ENCODE data around the gene LAMC3.
A peak's percentile ranks its signal among the peaks of the same experiment; 100 is the strongest.

LAMC3 gene

GRCh38 chr9:130979591-130980385 lies 29.2 kb upstream of the LAMC3 start:
- DNase-seq, result no peak

GRCh38 chr9:130980526-130980925 lies 28.4 kb upstream of the LAMC3 start:
- DNase-seq, result no peak

DNA sequence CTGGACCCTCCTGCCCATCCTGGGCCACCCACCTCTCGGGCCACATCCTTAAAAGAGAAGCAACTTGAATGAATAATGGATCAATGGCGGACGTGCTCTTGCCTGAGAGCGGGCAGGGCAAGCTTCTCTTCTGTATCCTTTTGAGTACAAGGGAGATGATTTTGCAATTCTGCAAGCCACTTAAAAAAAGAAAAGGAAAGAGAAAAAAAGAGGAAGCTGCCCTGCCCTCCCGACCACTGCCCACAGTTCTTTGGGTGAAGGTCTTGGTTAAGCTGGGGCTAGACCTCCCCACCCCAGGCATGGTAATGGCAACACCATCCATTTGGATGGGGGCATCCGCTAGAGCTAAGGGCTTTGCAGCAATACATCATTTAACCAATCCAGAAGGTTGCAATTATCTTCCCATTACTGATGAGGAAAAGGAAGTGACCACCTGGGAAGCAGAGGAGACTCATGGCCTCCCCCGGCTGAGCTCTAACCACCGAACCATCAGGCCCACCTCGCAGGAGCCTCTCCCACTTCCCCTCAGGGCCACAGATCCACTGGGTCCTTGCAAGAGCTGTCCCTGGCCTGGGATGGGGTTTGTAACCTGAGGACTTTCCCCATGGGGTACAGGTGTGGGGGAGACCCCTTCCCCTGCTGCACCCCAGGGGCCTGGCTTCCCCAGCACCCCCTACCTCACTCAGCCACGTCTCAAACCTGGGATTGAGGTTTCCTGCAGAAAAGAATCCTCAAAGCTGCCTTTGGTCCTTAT lies 27.8 kb upstream of the LAMC3 start:
- DNase-seq, result peak; percentile 79

DNA sequence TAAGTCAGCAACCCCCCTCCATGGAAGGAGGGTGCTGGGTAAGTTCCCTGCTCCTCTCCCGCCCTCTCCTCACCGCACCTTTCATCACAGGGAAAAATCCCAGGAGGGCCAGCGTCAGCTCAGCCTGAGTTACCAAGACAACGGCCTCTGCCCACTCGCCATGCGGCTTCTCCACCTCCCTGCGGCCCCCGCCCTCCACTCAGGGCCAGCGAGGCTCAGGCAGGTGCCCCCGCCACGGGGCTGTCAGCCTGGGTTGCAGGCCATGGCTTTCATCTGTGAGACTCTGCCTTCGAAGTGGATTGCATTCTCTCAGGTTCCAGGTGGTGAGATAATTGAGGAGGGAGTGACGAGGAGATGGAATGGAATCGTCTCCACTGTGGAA lies 27.2 kb upstream of the LAMC3 start:
- DNase-seq, result peak; percentile 75

- DNase-seq, result no peak
These were observed 26.2 kb upstream of the LAMC3 start for GRCh38 chr9:130982636-130983358.

DNA sequence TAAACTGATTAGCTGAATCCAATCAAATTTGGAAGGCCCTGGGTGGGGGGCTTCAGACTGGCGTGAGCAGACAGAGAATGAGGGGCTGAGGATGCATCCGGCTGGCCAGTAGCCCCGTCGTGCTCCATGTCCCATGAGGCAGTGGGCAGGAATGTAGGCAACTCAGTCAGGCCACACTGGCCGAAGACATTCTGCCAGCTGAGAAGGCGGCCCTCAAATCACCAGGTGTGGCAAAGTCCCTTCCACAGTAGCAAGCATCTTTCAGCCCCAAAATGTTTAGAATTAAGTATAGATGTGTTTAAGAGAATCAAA lies 25.7 kb upstream of the LAMC3 start:
- no peak for DNase-seq

DNA sequence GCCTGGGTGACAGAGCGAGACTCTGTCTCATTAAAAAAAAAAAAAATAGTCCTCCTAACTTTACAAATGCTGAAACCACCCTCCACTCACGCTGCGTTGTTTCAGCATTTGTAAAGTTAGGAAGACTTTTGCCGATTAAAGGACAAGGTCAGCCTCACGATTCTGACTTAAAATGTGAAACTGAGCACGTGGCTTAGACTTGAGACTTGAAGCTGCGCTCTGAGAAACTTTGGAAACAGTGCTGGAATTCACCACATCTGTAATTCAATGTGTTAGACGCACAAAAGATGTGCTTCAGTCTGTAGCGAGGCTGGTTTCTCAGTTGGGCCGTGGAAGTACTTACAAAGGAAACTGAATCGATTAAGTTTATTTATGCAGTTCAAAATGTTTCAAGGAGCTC lies 25.0 kb upstream of the LAMC3 start:
- DNase-seq, result no peak

DNA sequence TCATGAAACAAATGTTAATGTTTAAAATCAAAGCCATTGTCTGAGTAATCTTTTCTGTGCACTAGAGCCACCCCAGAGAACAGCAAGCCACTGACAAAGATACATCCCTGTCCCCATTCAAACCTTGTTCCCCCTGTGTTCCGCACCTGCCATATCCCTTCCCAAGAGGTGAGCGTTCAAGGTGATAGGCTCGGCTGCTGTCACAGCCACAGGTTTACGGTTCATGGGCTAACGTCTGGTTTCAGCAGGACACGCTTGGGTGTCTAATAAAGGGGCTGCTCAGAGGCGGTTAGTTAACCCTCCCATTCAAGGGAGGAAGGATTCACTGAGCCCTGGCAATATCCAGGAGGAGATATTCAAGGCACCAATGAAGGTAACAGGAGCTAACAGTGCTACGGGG lies 24.5 kb upstream of the LAMC3 start:
- no peak for DNase-seq

GRCh38 chr9:130985029-130985428 lies 23.9 kb upstream of the LAMC3 start:
- DNase-seq, result no peak

DNA sequence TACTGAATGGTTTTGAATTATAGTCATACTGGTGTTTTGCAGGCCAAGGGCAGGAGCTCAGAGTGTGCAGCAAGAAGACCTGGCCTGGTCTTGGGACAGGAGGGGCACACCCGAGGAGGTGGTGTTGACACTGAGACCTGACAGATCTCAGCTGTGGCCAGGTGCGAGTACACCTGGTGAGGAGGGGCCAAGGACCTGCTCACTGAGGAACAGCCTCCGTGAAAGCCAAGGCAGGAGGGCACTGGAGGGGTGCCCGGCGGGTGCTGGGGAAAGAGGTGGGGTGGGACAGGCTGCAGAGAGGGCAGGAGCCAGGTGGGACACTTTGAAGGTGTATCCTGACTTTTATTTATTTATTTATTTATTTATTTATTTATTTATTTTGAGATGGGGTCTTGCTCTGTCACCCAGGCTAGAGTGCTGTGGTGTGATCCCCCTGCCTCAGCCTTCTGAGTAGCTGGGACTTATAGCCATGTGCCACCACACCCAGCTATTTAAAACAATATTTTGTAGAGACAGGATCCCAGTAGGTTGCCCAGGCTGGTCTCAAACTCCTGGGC lies 23.3 kb upstream of the LAMC3 start:
- no peak for DNase-seq

DNA sequence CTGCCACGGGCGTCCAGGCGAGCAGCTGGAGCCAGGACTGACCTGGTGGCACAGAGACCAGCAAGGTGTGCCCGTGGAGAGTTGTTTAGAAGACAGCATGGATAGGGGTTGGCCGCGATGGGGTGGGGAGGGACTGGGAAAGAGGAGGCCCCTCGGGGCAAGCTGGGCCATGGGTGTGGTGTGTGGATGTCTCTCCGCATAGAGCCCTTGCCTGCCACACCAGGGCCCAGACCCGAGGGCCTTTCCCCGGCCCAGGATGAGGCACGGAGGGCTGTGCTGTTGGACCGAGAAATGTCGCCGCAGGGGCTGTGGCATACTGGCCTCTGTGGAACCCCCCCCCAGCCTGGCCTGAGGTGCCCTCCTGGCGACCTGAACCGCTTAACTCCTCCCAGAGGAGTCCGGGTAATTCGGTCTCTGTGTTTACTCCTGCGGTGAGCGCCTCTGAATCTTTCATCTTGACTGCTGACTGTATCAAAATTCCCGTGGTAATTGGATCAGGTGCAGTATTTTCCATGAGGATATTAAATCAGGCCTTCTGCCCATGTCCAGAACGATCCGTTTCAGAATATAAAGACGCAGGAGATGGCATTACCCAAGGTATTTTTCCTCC lies 22.5 kb upstream of the LAMC3 start:
- DNase-seq, result peak; percentile 24

DNA sequence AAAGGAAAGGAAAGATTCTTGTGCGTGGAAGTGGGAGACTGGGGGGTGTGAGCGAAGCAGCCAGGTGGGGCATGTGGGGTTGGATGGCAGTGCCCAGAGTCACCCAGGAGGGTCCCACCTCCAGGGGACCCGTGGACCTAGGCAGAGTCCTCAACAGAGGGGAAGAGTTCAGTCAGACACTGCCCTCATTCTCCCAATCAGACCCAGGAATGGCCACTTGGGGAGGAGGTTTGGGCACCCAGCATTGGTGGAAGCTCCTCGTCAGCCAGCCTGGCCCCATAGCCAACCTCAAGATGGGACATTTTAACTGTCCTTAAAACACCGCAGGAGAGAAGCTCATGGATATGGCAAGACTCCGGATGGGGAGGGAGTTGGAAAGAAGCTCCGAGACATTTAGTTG lies 21.9 kb upstream of the LAMC3 start:
- no peak for DNase-seq

DNA sequence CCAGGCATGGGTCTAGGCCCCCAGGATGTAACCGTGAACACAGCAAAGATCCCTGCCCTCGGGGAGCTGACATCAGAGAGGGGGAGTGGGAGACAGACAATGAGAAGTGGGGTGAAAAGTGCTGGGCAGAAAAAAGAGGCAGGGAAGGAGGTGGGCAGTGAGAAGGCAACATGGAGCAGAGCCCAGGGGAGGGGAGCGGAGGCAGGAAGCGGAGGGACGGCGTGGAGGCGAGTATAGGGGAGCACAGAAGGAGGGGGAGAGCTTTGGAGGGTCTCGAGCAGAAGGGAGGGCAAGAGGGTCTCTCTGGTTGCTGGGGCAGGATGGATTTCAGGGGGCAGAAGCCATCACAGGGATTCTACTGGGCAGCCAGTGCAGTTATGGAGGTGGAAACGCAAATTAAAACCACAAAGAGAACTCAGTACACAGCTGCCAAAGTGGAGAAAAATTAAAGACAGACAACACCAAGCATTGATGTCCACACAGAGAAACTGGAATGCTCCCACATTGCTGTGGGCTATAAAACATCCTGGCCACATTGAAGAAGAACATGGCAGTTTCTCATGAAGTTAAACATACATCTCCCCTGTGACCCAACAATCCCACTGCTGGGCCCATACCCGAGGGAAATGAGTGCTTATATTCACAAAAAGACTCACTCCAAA lies 21.1 kb upstream of the LAMC3 start:
- DNase-seq, result no peak

- no peak for DNase-seq
These were observed 20.6 kb upstream of the LAMC3 start for GRCh38 chr9:130988400-130988747.

DNA sequence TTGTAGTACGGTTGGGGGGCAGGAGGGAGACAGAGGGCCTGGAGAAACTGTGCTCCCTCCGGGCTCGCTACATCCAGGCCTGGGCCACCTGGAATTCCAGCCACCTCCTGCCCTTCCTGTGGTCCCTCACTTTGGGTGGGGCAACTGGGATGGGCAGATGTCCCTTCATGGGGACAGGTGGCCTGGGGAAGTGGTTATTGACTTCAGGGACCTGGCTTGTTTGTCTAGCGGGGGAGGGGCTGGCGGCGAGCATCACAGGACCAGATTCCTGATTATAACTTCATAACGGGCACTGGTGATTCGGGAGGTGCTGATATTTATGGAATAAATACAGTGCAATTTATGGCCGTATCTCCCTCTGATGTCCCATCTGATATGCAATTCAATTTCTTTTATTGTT lies 20.1 kb upstream of the LAMC3 start:
- DNase-seq, result peak; percentile 23

DNA sequence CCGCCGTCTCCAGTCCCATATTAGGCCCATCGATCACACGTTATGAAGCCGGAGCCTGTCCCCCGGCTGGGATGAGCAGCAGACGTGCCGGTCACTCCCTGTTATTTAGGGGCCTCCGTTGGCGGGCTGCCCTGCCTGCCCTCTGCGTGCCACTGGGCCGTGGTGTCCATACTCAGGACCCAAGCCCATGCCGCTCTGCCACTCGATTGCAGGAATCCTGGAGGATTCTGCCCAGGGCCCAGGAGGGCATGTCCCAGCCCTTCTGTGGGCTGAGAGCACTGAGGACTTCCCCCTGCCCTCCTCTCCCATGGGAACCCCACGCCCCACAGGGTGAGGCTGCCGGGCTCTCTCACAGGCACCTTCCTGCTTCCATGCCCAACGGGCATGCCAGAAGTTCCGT lies 19.6 kb upstream of the LAMC3 start:
- no peak for DNase-seq

DNA sequence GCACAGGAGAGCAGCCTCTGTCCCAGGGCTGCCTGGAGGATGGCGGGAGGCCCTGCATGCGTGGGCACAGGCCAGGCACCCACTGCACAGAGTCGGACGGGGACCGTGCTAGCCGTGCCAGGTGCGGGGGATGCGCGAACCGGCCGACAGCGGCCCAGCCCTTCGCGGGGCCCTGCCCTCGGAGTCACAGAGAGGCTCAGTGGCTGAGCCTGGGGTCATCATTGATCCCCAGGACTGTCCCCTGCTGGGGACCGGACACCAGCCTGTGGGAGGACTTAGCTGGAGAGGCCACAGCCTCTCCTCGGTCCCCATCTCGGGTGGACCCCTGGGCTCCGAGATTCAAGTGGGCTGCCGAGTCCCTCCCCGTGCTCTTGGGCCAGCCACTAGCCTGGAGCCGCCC lies 19.1 kb upstream of the LAMC3 start:
- DNase-seq, result no peak

GRCh38 chr9:130990306-130990977 lies 18.5 kb upstream of the LAMC3 start:
- no peak for DNase-seq

- no peak for DNase-seq
These were observed 17.8 kb upstream of the LAMC3 start for GRCh38 chr9:130990978-130991777.

GRCh38 chr9:130991778-130992681 lies 16.9 kb upstream of the LAMC3 start:
- DNase-seq, result peak; percentile 79

All from NCI-H69 (cell line).